ENCODE results near the gene APBA2.

Gene APBA2

DNA sequence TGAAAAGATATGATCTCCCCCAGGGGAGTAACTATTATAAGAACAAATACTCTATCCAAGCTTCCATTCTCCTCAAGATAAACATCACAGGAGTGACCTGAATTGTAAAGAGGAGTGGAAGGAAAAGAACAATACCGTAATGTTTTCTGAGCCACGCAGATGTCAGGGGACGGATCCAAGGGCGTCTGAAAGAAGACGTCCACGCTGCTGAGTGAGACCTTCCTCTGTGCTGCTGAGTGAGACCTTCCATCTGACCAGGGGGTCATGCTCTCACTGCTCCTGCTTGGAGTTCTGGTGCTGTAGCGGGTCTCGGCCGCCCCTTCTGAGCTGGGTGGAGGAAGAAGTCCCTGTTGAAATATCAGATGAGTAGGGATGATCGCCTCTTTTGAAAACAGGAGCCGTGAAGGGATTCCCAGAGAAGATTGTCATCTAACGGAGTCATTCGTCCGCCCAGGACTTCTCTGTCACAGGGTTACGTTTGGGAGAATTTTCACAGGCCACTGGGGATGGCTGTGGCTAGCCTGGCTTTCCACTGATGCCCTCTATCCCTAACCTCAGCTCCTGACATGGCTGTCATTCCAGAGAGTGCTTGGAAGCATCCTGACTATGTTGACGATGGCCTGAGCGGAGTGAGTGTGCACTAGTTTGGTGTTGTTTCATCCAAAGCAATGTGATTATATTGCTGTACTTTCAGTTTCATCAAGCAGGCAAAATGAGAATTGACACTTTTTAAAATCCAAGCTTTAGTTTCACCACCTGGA is 184.9 kb downstream of the APBA2 start:
- no peak for DNase-seq
- in situ Hi-C loops (cut with HindIII; ENCODE audit: low pct_ligation_motif_present, low pct_unique_long_range_greater_than_20kb, low sequenced_read_pairs) = no loop called here

DNA sequence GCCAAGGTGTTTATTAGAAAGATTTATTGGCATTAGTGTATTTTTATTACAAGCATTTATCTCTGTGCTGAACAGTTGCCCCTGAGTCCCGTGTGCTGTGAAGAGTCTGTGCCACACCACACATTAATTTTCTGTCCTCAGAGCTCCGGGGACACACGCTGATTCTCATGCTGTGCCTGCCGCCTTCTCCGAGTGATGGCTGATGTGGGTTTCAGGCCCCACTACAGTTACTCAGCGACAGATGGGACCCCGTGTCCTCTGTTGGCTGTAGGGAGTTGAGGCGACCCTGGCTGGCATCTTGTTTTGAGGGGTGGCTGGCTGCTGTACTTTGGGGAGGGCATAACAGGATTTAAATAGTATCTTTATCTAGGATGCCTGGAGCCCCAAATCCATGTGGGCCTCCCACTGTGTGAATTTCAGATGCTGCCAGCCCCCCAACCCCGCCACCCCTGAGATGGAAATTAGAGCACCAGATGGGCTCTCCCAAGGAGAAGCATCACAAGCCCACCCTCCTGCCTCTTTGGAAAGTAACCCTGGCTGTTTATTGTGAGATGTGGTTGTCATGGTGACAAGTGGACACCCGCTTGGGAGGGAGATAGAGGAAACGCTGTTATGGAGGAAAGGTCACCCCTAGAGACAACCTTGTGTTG is 185.6 kb downstream of the APBA2 start:
- no peak for DNase-seq
- in situ Hi-C loops (cut with HindIII; ENCODE audit: low pct_ligation_motif_present, low pct_unique_long_range_greater_than_20kb, low sequenced_read_pairs) = no loop called here

DNA sequence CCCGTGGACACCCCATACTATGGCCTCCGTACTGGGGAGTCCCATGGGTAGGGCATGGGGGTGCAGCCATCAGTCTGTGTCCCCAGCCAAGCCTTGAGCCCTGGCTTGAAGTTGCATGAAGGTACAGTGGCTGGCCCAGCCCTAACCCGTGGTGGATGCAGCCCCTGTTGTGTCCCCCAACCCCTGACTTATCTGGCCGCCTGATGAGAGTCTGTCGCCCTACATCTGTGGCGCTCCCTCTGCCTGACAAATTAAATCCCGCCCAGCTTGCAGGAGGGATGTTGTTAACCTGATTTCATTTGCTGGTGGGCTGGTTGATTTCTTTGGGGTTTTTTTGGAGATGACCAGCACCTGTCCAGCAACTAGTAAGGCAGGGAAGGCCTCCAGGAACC is 186.1 kb downstream of the APBA2 start:
- no peak for DNase-seq
- in situ Hi-C loops (cut with HindIII; ENCODE audit: low pct_ligation_motif_present, low pct_unique_long_range_greater_than_20kb, low sequenced_read_pairs) = no loop called here

GRCh38 chr15:29072444-29072843 is 186.7 kb downstream of the APBA2 start:
- DNase-seq = no peak
- in situ Hi-C loops (cut with HindIII; ENCODE audit: low pct_ligation_motif_present, low pct_unique_long_range_greater_than_20kb, low sequenced_read_pairs) = no loop called here

- DNase-seq = no peak
- in situ Hi-C loops (cut with HindIII; ENCODE audit: low pct_ligation_motif_present, low pct_unique_long_range_greater_than_20kb, low sequenced_read_pairs) = no loop called here
Measured at GRCh38 chr15:29074045-29074444, 188.3 kb downstream of the APBA2 start.

GRCh38 chr15:29078541-29078940 is 192.8 kb downstream of the APBA2 start:
- no peak for DNase-seq
- in situ Hi-C loops (cut with HindIII; ENCODE audit: low pct_ligation_motif_present, low pct_unique_long_range_greater_than_20kb, low sequenced_read_pairs) = no loop called here

DNA sequence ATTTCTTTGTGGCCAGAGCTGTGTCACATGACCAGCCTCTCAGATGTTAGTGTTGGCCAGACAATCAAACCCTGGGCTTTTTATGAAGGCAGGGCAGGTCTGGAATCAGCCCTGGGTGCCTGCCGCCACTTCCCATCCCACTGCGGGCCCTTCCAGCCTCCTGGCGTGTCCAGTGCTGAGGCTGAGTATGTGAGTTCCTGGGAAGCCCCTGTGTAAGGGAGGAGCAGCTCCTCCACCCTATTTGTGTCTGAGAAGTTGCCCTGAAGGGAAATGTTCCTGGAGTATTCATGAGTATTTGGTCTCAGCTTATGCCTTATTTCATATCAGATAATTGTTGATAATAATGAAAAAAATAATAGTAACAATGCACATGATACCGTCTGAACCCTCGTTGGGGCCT is 193.7 kb downstream of the APBA2 start:
- in situ Hi-C loops (cut with HindIII; ENCODE audit: low pct_ligation_motif_present, low pct_unique_long_range_greater_than_20kb, low sequenced_read_pairs) = no loop called here

DNA sequence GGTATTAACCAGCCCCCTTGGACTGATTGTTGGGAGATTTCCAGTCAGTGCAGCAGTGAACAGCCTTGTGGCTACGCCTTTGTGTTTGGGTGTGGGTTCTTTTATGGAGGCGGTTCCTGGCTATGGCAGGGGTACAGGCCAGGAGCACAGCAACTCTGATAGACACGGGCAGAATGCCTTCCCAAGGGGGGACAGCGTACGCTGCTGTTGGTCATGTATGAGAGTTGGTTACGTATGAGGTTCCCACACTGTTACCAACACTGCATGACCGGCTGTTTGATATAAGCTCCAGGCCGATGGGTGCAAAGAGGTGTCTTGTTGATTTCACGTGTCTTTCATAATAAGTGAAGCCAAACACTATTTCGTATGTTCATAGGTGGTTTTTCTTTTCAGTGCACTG is 196.0 kb downstream of the APBA2 start:
- DNase-seq = no peak
- in situ Hi-C loops (cut with HindIII; ENCODE audit: low pct_ligation_motif_present, low pct_unique_long_range_greater_than_20kb, low sequenced_read_pairs) = no loop called here

More for the DNA sequence above, 193.7 kb downstream of the APBA2 start:
- no peak for DNase-seq

- in situ Hi-C loops (cut with HindIII; ENCODE audit: low pct_ligation_motif_present, low pct_unique_long_range_greater_than_20kb, low sequenced_read_pairs) = no loop called here
- no peak for DNase-seq
Measured at GRCh38 chr15:29083161-29083560, 197.4 kb downstream of the APBA2 start.

- in situ Hi-C loops (cut with HindIII; ENCODE audit: low pct_ligation_motif_present, low pct_unique_long_range_greater_than_20kb, low sequenced_read_pairs) = no loop called here
- no peak for DNase-seq
Measured at GRCh38 chr15:29083858-29084257, 198.1 kb downstream of the APBA2 start.

DNA sequence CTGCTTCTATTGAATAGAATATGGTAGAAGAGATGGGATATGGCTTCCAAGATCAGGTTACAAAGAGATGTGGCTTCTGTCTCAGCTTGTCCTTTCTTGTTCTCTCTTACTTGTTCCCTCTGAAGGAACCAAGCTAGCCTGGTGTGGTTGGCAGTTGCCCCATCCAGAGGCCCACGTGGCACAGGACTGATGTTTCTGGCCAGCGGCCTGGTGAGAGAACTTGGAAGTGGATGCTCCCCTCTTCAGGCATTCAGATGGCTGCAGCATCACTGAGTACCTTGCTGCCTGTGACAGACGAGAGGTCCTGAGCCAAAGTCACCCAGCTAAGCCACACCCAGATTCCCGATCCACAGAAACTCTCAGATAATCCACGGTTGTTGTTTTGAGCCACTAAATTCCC is 200.2 kb downstream of the APBA2 start:
- in situ Hi-C loops (cut with HindIII; ENCODE audit: low pct_ligation_motif_present, low pct_unique_long_range_greater_than_20kb, low sequenced_read_pairs) = no loop called here
- DNase-seq = no peak

GRCh38 chr15:29086891-29087290 is 201.1 kb downstream of the APBA2 start:
- in situ Hi-C loops (cut with HindIII; ENCODE audit: low pct_ligation_motif_present, low pct_unique_long_range_greater_than_20kb, low sequenced_read_pairs) = no loop called here
- DNase-seq = no peak

GRCh38 chr15:29087521-29088285 is 201.9 kb downstream of the APBA2 start:
- in situ Hi-C loops (cut with HindIII; ENCODE audit: low pct_ligation_motif_present, low pct_unique_long_range_greater_than_20kb, low sequenced_read_pairs) = no loop called here
- no peak for DNase-seq

DNA sequence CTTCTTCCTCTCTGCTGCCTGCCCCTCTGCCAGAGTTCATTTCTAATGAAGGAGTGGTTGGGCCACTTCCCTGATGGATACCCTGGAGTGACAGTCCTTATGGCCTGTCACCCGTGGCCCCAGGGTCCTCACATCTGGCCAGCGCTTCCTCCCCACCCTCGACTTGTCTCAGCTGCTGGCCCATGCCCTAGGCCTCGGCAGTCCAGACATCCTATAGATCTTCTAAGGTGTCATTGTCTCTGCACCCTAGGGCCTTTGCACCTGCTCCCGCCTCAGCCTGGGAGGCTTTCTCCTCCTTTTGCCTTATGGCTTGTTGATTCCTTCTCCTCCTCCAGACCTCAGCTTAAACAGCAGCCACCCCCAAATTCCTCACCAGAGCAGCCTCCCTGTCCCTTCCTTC is 202.9 kb downstream of the APBA2 start:
- DNase-seq = no peak
- in situ Hi-C loops (cut with HindIII; ENCODE audit: low pct_ligation_motif_present, low pct_unique_long_range_greater_than_20kb, low sequenced_read_pairs) = no loop called here

GRCh38 chr15:29089731-29090616 is 204.2 kb downstream of the APBA2 start:
- no peak for DNase-seq
- in situ Hi-C loops (cut with HindIII; ENCODE audit: low pct_ligation_motif_present, low pct_unique_long_range_greater_than_20kb, low sequenced_read_pairs) = no loop called here

DNA sequence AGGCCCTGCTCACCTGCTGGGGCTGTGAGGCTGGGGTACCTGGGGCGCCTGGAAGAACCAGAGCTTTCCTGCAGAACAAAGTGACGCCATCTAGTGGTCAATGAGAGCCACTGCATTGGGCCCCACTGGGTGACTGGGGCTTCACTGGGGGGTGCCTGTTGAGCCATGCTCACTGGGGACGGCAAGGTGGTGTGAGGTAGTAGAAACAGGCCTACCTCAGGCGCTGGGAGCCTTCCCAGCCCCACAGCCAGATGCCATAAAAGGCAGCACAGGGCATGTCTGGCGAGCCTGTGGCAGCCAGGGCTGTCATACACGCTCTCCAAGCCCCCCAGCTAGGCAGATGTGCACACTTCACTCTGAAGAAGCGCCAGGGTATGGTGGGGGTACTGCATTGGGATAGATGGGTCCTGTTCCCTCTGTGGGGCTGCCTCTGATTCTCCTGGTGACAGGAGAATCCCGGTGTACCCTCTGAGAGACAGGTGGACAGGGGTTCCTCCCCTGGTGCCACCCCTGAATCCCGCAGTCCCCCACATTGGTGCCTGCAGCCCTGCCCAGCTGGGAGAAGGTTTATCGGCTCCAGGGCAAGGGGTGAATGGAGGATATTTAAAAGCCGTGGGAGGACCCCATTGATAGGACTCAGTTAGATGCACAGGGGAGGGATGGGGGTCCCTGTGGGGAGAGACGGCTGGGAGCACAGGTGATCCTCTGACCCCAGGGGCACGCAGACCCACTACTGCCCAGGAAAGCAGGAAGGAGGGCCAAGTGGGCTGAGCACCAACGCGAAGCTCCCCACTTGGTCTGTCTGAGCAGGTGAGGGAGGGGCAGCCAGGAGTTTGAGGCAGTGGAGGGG is 205.1 kb downstream of the APBA2 start:
- in situ Hi-C loops (cut with HindIII; ENCODE audit: low pct_ligation_motif_present, low pct_unique_long_range_greater_than_20kb, low sequenced_read_pairs) = no loop called here
- peak; percentile 24 for DNase-seq

DNA sequence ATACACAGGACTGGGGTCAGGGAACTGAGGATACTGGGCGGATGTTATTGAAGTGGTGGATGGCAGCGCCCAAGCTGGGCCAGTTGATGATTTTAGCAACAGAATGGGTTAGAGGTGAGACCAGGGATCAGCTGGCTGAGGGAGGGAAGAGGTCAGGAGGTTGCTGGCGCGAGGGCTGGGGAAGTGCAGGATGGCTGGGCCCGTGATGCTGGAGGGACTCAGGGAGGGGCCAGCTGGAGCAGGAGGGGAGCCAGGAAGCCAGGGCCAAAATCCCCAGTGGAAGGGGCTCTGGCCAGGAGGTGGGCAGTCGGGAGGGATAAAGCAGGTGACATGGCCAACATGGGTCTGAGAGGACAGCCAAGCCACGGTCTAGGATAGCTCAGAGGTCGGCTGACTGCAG is 205.9 kb downstream of the APBA2 start:
- in situ Hi-C loops (cut with HindIII; ENCODE audit: low pct_ligation_motif_present, low pct_unique_long_range_greater_than_20kb, low sequenced_read_pairs) = no loop called here
- DNase-seq = no peak

All from ACHN (cell line).